DMS153 treated with DMSO at 0.1 percent for 48 hours (cell line): Measurements from ENCODE around the gene MSI2.

ENCODE experiments used
- DNase-seq: peaks from one replicate; lab custom pipeline; 2025; ENCODE audit not compliant: unreplicated experiment; lab: John Stamatoyannopoulos, UW

Gene MSI2

GRCh38 chr17:57387575-57387974, 131.3 kb downstream of the MSI2 start:
- DNase-seq, result no peak

GRCh38 chr17:57388131-57388725, 131.9 kb downstream of the MSI2 start:
- DNase-seq, result no peak

GRCh38 chr17:57389473-57389872, 133.2 kb downstream of the MSI2 start:
- DNase-seq, result no peak

GRCh38 chr17:57391076-57391825, 134.9 kb downstream of the MSI2 start:
- peak; percentile 20 for DNase-seq

- no peak for DNase-seq
These were observed 135.6 kb downstream of the MSI2 start for GRCh38 chr17:57391857-57392471.

GRCh38 chr17:57393368-57393767, 137.0 kb downstream of the MSI2 start:
- DNase-seq, result no peak

- no peak for DNase-seq
These were observed 138.1 kb downstream of the MSI2 start for GRCh38 chr17:57394375-57394774.

- no peak for DNase-seq
These were observed 139.5 kb downstream of the MSI2 start for GRCh38 chr17:57395721-57396321.

- DNase-seq, result no peak
These were observed 140.2 kb downstream of the MSI2 start for GRCh38 chr17:57396511-57396921.

- no peak for DNase-seq
These were observed 141.1 kb downstream of the MSI2 start for GRCh38 chr17:57397402-57397801.

GRCh38 chr17:57399690-57400089, 143.4 kb downstream of the MSI2 start:
- DNase-seq, result no peak

GRCh38 chr17:57400648-57401047, 144.3 kb downstream of the MSI2 start:
- no peak for DNase-seq

- DNase-seq, result no peak
These were observed 145.5 kb downstream of the MSI2 start for GRCh38 chr17:57401556-57402488.

GRCh38 chr17:57402681-57403180, 146.4 kb downstream of the MSI2 start:
- DNase-seq, result no peak

- no peak for DNase-seq
These were observed 146.9 kb downstream of the MSI2 start for GRCh38 chr17:57403236-57403635.

GRCh38 chr17:57404073-57404472, 147.8 kb downstream of the MSI2 start:
- no peak for DNase-seq

GRCh38 chr17:57404795-57405490, 148.6 kb downstream of the MSI2 start:
- no peak for DNase-seq

- no peak for DNase-seq
These were observed 149.3 kb downstream of the MSI2 start for GRCh38 chr17:57405491-57406072.

GRCh38 chr17:57406131-57406980, 150.0 kb downstream of the MSI2 start:
- peak; percentile 40 for DNase-seq
